Measurements from ENCODE around the gene CCND1. TPM values are rescaled to one million over a fixed set of nuclear protein-coding genes. Genes with fewer than 3 reads are reported as not detected.

The CCND1 gene
- total and polyA plus RNA-seq, 9 of the 15 experiments (the other 6 are each of a cell fraction or from before 2014, with no cell fraction given): 0.04 to 23.3 (median 3.8) TPM

GRCh38 chr11:69687969-69688771, 47.2 kb downstream of the CCND1 start (continued):
- peak; percentile 32; the same call in 1 of the 2 replicates for TF ChIP-seq MGA (IDR thresholded peaks at IDR 0.05)
- TF ChIP-seq JUND (IDR thresholded peaks at IDR 0.05; ENCODE audit: borderline replicate concordance, low read depth, low read length): peak; percentile 47; the same call in 1 of the 2 replicates
- peak; percentile 59; the same call in 2 of the 3 replicates for TF ChIP-seq JUND (tag; IDR thresholded peaks at IDR 0.05; ENCODE audit: borderline replicate concordance, low read depth, low read length)
- peak in 1 of 2 experiments; percentile 45; a peak in 1 of 4 replicates for TF ChIP-seq MNT (conservative IDR thresholded peaks at IDR 0.05)
- TF ChIP-seq SMARCA4 (IDR thresholded peaks at IDR 0.05): peak; percentile 47; the same call in 1 of the 2 replicates
- peak; percentile 38; the same call in 1 of the 2 replicates for TF ChIP-seq ARID1B (IDR thresholded peaks at IDR 0.05)
- TF ChIP-seq NFE2 (IDR thresholded peaks at IDR 0.05; ENCODE audit: low read depth): peak; percentile 89
- peak; percentile 89 for TF ChIP-seq MAFF (IDR thresholded peaks at IDR 0.05; ENCODE audit: low read length)
- peak; percentile 95 for TF ChIP-seq ZNF316 (IDR thresholded peaks at IDR 0.05)
- peak; percentile 30; the same call in 1 of the 2 replicates for TF ChIP-seq NFIC (IDR thresholded peaks at IDR 0.05)
- TF ChIP-seq SOX6 (IDR thresholded peaks at IDR 0.05): 0 out of 2 replicates have a peak, but pooled peaks have one; percentile 15
- TF ChIP-seq CBFA2T2 (conservative IDR thresholded peaks at IDR 0.05): 0 out of 2 replicates have a peak, but pooled peaks have one; percentile 16
- peak; percentile 94 for TF ChIP-seq MAFG (tag; conservative IDR thresholded peaks at IDR 0.05)
- peak; percentile 81 for TF ChIP-seq MAFK (IDR thresholded peaks at IDR 0.05; ENCODE audit: low read length)
- TF ChIP-seq CBFA2T3 (IDR thresholded peaks at IDR 0.05): peak; percentile 28; the same call in 1 of the 2 replicates
- peak; percentile 86 for TF ChIP-seq C11orf30 (IDR thresholded peaks at IDR 0.05; ENCODE audit: low read depth)
- TF ChIP-seq TRIM24 (IDR thresholded peaks at IDR 0.05): peak in 1 of 2 experiments; percentile 66; a peak in 3 of 4 replicates
